GM06990 (cell line): ENCODE data around the gene FAM13C.
"Not testable (repeated sequence)": the region's sequence is repeated elsewhere in the genome, so short reads cannot be mapped to it uniquely, and the experiment has no call there.

Experiments used
- DNase-seq: peaks from one replicate; pipeline ENCODE4 v3.0.0-alpha.2; 2011; ENCODE audit not compliant: insufficient read length; ENCODE audit errors: extremely low read depth
- H3K27me3 ChIP-seq: replicated peaks from 2 replicates; pipeline ENCODE4 v1.6.0; 2011; ENCODE audit warnings: low read length; ENCODE audit not compliant: control insufficient read depth, insufficient read depth
- H3K36me3 ChIP-seq: 2 replicates; pipeline ENCODE4 v1.5.1; 2011; ENCODE audit warnings: low read length; ENCODE audit not compliant: control insufficient read depth, insufficient read depth
- H3K4me3 ChIP-seq: replicated peaks from 2 replicates; pipeline ENCODE4 v1.5.1; 2011; ENCODE audit warnings: low read depth, mild to moderate bottlenecking, control low read depth, low read length
- TF ChIP-seq, protein P1 (sequence below): IDR thresholded peaks from 2 replicates; pipeline ENCODE4 v1.5.1; 2011; ENCODE audit warnings: low read length, control low read depth, mild to moderate bottlenecking, inconsistent platforms; ENCODE audit not compliant: insufficient read depth, poor library complexity, severe bottlenecking

Gene FAM13C

GRCh38 chr10:59234816-59235429 is 127.4 kb downstream of the FAM13C start:
- TF ChIP-seq, protein P1, sequence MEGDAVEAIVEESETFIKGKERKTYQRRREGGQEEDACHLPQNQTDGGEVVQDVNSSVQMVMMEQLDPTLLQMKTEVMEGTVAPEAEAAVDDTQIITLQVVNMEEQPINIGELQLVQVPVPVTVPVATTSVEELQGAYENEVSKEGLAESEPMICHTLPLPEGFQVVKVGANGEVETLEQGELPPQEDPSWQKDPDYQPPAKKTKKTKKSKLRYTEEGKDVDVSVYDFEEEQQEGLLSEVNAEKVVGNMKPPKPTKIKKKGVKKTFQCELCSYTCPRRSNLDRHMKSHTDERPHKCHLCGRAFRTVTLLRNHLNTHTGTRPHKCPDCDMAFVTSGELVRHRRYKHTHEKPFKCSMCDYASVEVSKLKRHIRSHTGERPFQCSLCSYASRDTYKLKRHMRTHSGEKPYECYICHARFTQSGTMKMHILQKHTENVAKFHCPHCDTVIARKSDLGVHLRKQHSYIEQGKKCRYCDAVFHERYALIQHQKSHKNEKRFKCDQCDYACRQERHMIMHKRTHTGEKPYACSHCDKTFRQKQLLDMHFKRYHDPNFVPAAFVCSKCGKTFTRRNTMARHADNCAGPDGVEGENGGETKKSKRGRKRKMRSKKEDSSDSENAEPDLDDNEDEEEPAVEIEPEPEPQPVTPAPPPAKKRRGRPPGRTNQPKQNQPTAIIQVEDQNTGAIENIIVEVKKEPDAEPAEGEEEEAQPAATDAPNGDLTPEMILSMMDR, result peak; percentile 75
- DNase-seq, result no peak

DNA sequence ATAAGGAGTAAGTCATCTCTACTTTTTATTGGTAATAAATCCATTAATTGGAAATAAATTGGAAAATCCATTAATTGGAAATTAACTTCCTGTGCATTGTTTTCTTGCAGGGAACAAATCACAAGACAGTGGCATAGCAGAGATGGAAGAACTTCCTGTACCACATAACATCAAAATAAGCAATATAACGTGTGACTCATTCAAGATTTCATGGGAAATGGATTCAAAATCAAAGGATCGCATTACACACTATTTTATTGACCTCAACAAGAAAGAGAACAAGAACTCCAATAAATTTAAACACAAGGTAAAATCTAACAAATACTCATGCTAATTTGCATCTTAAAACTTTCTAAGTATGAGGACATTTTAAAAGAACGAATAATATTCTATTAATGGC is 128.2 kb downstream of the FAM13C start:
- TF ChIP-seq, protein P1, result no peak
- Histone ChIP-seq H3K4me3 (no peak overlapping the region), H3K36me3 (no peaks in the 10 kb centered on the region), H3K27me3 (no peaks in the 10 kb centered on the region)
- DNase-seq, result no peak

More at GRCh38 chr10:59234816-59235429, 127.4 kb downstream of the FAM13C start:
- Histone ChIP-seq H3K27me3 (no peaks in the 10 kb centered on the region), H3K36me3 (no peaks in the 10 kb centered on the region), H3K4me3 (no peak overlapping the region)

DNA sequence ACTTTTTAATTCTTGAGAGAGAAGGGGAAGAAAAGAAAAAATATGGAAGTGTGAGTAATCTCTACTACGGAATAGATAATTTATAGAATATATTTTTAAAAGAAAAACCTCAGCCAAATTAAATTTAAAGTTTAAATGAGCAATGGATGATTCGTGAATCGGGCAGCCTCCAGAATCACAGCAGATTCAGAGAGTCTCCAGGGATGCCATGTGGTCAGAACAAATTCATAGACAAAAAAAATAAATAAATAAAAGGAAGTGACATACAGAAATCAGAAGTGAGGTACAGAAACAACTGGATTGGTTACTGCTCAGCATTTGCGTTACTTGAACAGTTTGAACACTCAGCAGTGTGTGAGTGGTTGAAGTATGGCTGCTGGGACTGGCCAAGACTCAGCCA is 132.9 kb downstream of the FAM13C start:
- TF ChIP-seq, protein P1, result no peak
- H3K36me3 ChIP-seq, result no peaks in the 10 kb centered on the region
- no peaks in the 10 kb centered on the region for H3K27me3 ChIP-seq
- no peak for DNase-seq
- H3K4me3 ChIP-seq, result no peak overlapping the region

DNA sequence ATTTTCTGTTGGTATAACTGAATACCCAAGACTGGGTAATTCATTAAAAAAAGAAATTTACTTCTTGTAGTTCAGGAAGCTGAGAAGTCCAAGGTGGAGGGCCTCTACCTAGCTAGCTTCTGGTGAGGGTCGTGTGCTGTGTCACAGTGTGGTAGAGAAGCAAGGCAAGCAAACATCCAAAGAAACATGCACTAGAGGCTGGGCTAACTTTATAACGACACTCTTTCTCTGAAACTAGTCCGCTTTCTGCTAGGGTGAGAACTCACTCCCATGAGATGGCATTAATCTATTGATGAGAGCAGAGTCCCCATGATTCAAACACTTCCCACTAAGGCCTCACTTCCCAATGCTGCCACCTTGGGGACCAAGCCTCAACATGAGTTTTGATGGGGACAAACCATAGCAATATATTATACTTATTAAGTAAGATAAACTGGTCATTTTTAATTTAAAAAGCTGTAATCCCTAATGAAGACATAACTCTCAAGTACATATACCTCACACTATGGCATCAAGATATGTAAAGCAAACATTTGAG is 135.1 kb downstream of the FAM13C start:
- DNase-seq, result no peak

GRCh38 chr10:59225211-59225610 is 137.1 kb downstream of the FAM13C start:
- no peak for DNase-seq
- no peaks in the 10 kb centered on the region for H3K27me3 ChIP-seq
- no peaks in the 10 kb centered on the region for H3K36me3 ChIP-seq
- TF ChIP-seq, protein P1, result no peak
- no peak overlapping the region for H3K4me3 ChIP-seq

More for the DNA sequence above, 135.1 kb downstream of the FAM13C start:
- Histone ChIP-seq H3K27me3 (no peaks in the 10 kb centered on the region), H3K36me3 (no peaks in the 10 kb centered on the region), H3K4me3 (no peak overlapping the region)
- TF ChIP-seq, protein P1, result no peak

- H3K4me3 ChIP-seq, DNase-seq, H3K36me3 ChIP-seq, H3K27me3 ChIP-seq: not testable (repeated sequence)
Observed at GRCh38 chr10:59223597-59223996, 138.8 kb downstream of the FAM13C start.
